Astrocyte (in vitro differentiated cells and primary cell): ENCODE measurements around the gene TPST2. TPM values are rescaled to one million over a fixed set of nuclear protein-coding genes. Genes with fewer than 3 reads are reported as not detected.

ENCODE experiments used
- DNase-seq: peaks from one replicate; pipeline ENCODE4 v3.0.0-alpha.2; 2010; ENCODE audit warnings: low read depth
- FAIRE-seq: peaks from 2 replicates; lab custom pipeline; 2011; peaks lifted over from hg19 to GRCh38; lab: Jason Lieb, UNC
- H2AFZ ChIP-seq: 2 replicates; pipeline ENCODE4 v1.6.0; 2012; ENCODE audit warnings: low read depth, low read length, inconsistent platforms
- H3K27ac ChIP-seq: 2 replicates; pipeline ENCODE4 v1.5.1; 2011; ENCODE audit warnings: low read depth, low read length, inconsistent platforms
- H3K27me3 ChIP-seq: 2 replicates; pipeline ENCODE4 v1.6.0; 2011; ENCODE audit warnings: low read length, inconsistent platforms; ENCODE audit not compliant: insufficient read depth
- H3K36me3 ChIP-seq: 2 replicates; pipeline ENCODE4 v1.5.1; 2011; ENCODE audit warnings: low read length, inconsistent platforms; ENCODE audit not compliant: insufficient read depth
- H3K4me1 ChIP-seq: 2 replicates; pipeline ENCODE4 v1.5.1; 2011; ENCODE audit warnings: low read length, inconsistent platforms; ENCODE audit not compliant: insufficient read depth
- H3K4me2 ChIP-seq: 2 replicates; pipeline ENCODE4 v1.6.0; 2012; ENCODE audit warnings: low read length, inconsistent platforms
- H3K4me3 ChIP-seq: 2 replicates; pipeline ENCODE4 v1.5.1; 2011; ENCODE audit warnings: low read depth, mild to moderate bottlenecking, low read length, inconsistent platforms; ENCODE audit not compliant: insufficient read depth
- H3K79me2 ChIP-seq: 2 replicates; pipeline ENCODE4 v1.6.0; 2012; ENCODE audit warnings: mild to moderate bottlenecking, low read length, inconsistent platforms; ENCODE audit not compliant: insufficient read depth
- H3K9ac ChIP-seq: 2 replicates; pipeline ENCODE4 v1.6.0; 2012; ENCODE audit warnings: mild to moderate bottlenecking, low read length, inconsistent platforms
- H3K9me3 ChIP-seq: 2 replicates; pipeline ENCODE4 v1.5.1; 2012; ENCODE audit warnings: low read depth, mild to moderate bottlenecking, low read length, inconsistent platforms; ENCODE audit not compliant: insufficient read depth
- H4K20me1 ChIP-seq: 2 replicates; pipeline ENCODE4 v1.6.0; 2012; ENCODE audit warnings: low read length, inconsistent platforms; ENCODE audit not compliant: insufficient read depth
- H3K27ac Mint-ChIP-seq: one replicate; pipeline ENCODE4 v1.8.0; 2021; ENCODE audit warnings: mild to moderate bottlenecking, mixed read lengths; ENCODE audit not compliant: unreplicated experiment
- H3K27me3 Mint-ChIP-seq: one replicate; pipeline ENCODE4 v1.8.0; 2021; ENCODE audit warnings: low read depth, mixed read lengths; ENCODE audit not compliant: unreplicated experiment
- H3K36me3 Mint-ChIP-seq: one replicate; pipeline ENCODE4 v1.8.0; 2021; ENCODE audit warnings: low read depth, mixed read lengths; ENCODE audit not compliant: unreplicated experiment
- H3K4me1 Mint-ChIP-seq: one replicate; pipeline ENCODE4 v1.8.0; 2021; ENCODE audit warnings: low read depth, mixed read lengths; ENCODE audit not compliant: unreplicated experiment
- H3K4me3 Mint-ChIP-seq: one replicate; pipeline ENCODE4 v1.8.0; 2021; ENCODE audit warnings: mild to moderate bottlenecking, moderate library complexity, mixed read lengths; ENCODE audit not compliant: unreplicated experiment
- H3K9me3 Mint-ChIP-seq: one replicate; pipeline ENCODE4 v1.8.0; 2021; ENCODE audit warnings: mild to moderate bottlenecking, mixed read lengths; ENCODE audit not compliant: unreplicated experiment
- EZH2 ChIP-seq: IDR thresholded peaks from 2 replicates; pipeline ENCODE4 v1.6.1; 2012; ENCODE audit warnings: mild to moderate bottlenecking, low read length, inconsistent platforms; ENCODE audit not compliant: insufficient read depth
- total RNA-seq: library from RNA; stranded (reverse); gene quantifications from 2 replicates; pipeline ENCODE4 v1.2.1, GENCODE V29; 2021
- TF ChIP-seq, protein P1 (sequence below): IDR thresholded peaks from 2 replicates; pipeline ENCODE4 v1.5.1; 2011; ENCODE audit warnings: low read depth, mild to moderate bottlenecking, inconsistent platforms, low read length, moderate library complexity; ENCODE audit not compliant: insufficient read depth

Gene TPST2
- total RNA-seq, 1 donor from 2014 or later, result 55.7 TPM

GRCh38 chr22:26522012-26522411 lies 67.9 kb downstream of the TPST2 start:
- Histone ChIP-seq H3K4me2 (no peak overlapping the region), H3K79me2 (no peaks in the 10 kb centered on the region), H3K27me3 (no peaks in the 10 kb centered on the region), H3K4me1 (no peaks in the 10 kb centered on the region), H3K4me3 (no peak overlapping the region), H3K9ac (no peak overlapping the region), H4K20me1 (no peaks in the 10 kb centered on the region), H3K36me3 (peaks cover 6% of the 10 kb centered on the region), H3K27ac (no peak overlapping the region), H3K9me3 (no peaks in the 10 kb centered on the region), H2AFZ (no peak overlapping the region)
- no peak overlapping the region for H3K27ac Mint-ChIP-seq
- peaks cover 14% of the 10 kb centered on the region for H3K36me3 Mint-ChIP-seq
- no peaks in the 10 kb centered on the region for H3K4me1 Mint-ChIP-seq
- no peak overlapping the region for H3K4me3 Mint-ChIP-seq
- FAIRE-seq, result no peak
- TF ChIP-seq, protein P1, sequence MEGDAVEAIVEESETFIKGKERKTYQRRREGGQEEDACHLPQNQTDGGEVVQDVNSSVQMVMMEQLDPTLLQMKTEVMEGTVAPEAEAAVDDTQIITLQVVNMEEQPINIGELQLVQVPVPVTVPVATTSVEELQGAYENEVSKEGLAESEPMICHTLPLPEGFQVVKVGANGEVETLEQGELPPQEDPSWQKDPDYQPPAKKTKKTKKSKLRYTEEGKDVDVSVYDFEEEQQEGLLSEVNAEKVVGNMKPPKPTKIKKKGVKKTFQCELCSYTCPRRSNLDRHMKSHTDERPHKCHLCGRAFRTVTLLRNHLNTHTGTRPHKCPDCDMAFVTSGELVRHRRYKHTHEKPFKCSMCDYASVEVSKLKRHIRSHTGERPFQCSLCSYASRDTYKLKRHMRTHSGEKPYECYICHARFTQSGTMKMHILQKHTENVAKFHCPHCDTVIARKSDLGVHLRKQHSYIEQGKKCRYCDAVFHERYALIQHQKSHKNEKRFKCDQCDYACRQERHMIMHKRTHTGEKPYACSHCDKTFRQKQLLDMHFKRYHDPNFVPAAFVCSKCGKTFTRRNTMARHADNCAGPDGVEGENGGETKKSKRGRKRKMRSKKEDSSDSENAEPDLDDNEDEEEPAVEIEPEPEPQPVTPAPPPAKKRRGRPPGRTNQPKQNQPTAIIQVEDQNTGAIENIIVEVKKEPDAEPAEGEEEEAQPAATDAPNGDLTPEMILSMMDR, result no peak
- no peak for TF ChIP-seq EZH2
- no peaks in the 10 kb centered on the region for H3K9me3 Mint-ChIP-seq
- DNase-seq, result no peak
- H3K27me3 Mint-ChIP-seq, result no peaks in the 10 kb centered on the region

GRCh38 chr22:26517429-26517828 lies 72.5 kb downstream of the TPST2 start:
- Mint-ChIP-seq H3K4me1 (peaks cover 11% of the 10 kb centered on the region), H3K4me3 (no peak overlapping the region), H3K27me3 (no peaks in the 10 kb centered on the region), H3K36me3 (peaks cover 4% of the 10 kb centered on the region), H3K27ac (no peak overlapping the region), H3K9me3 (no peaks in the 10 kb centered on the region)
- no peaks in the 10 kb centered on the region for H4K20me1 ChIP-seq
- FAIRE-seq, result no peak
- no peak overlapping the region for H3K4me2 ChIP-seq
- peaks cover 15% of the 10 kb centered on the region for H3K79me2 ChIP-seq
- no peak overlapping the region for H2AFZ ChIP-seq
- no peak for DNase-seq
- no peaks in the 10 kb centered on the region for H3K36me3 ChIP-seq
- no peak overlapping the region for H3K4me3 ChIP-seq
- H3K27me3 ChIP-seq, result no peaks in the 10 kb centered on the region
- no peak overlapping the region for H3K9ac ChIP-seq
- H3K4me1 ChIP-seq, result peaks cover 10% of the 10 kb centered on the region
- no peaks in the 10 kb centered on the region for H3K9me3 ChIP-seq
- TF ChIP-seq EZH2, result no peak
- TF ChIP-seq, protein P1, result no peak
- H3K27ac ChIP-seq, result no peak overlapping the region

DNA sequence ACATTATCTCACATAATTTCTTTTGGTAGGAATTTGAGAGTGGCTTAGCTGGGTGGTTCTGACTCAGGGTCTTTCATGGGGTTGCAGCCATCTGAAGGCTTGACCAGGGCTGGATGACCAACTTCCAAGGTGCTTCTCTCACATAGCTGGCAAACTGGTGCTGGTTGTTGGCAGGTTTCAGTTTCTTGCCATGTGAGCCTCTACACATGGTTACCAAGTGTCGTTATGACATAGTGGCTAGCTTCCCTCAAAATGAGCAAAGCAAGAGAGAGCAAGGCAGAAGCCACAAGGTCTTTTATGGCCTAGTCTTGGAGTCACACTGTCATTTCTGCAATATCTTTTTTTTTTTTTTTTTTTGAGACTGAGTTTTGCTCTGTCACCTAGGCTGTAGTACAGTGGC lies 73.4 kb downstream of the TPST2 start:
- Mint-ChIP-seq H3K9me3 (no peaks in the 10 kb centered on the region), H3K27me3 (no peaks in the 10 kb centered on the region), H3K27ac (no peak overlapping the region), H3K4me3 (no peak overlapping the region), H3K36me3 (peaks cover 2% of the 10 kb centered on the region), H3K4me1 (peaks cover 13% of the 10 kb centered on the region)
- Histone ChIP-seq H3K4me3 (no peak overlapping the region), H3K4me2 (no peak overlapping the region), H3K9me3 (no peaks in the 10 kb centered on the region), H2AFZ (no peak overlapping the region), H3K27me3 (no peaks in the 10 kb centered on the region), H3K36me3 (no peaks in the 10 kb centered on the region), H3K27ac (no peak overlapping the region), H3K4me1 (peaks cover 12% of the 10 kb centered on the region), H3K79me2 (peaks cover 24% of the 10 kb centered on the region), H4K20me1 (no peaks in the 10 kb centered on the region), H3K9ac (no peak overlapping the region)
- TF ChIP-seq, protein P1, result no peak
- TF ChIP-seq EZH2, result no peak
- DNase-seq, result no peak
- FAIRE-seq, result no peak
